Breast epithelium (tissue), 4 donors: ENCODE data around the gene FAM174C. TPM values are rescaled to one million over a fixed set of nuclear protein-coding genes. Genes with fewer than 3 reads are reported as not detected.

ENCODE experiments used
- DNase-seq, 2 donors: peaks; one replicate each; pipeline ENCODE4 v3.0.0-alpha.2; 2019; ENCODE audit warnings: low spot score in 2 of 2
- H3K27ac ChIP-seq, 2 donors: fragments of 200-600 bp; sonication (generic) in 1 of 2; one replicate each; pipeline ENCODE4 v1.5.1; 2016 to 2019; ENCODE audit warnings: mild to moderate bottlenecking in 1 of 2
- H3K27me3 ChIP-seq, 2 donors: fragments of 200-600 bp; sonication (generic) in 1 of 2; one replicate each; pipeline versions ENCODE4 v1.5.1 to v1.6.0; 2017 to 2019; ENCODE audit warnings: control low read depth in 1 of 2, mild to moderate bottlenecking in 1 of 2
- H3K36me3 ChIP-seq: fragments of 200-600 bp; one replicate; pipeline ENCODE4 v1.5.1; 2019
- H3K4me1 ChIP-seq, 2 donors: fragments of 200-600 bp; sonication (generic); one replicate each; pipeline ENCODE4 v1.5.1; 2016 to 2019; ENCODE audit warnings: control low read depth in 1 of 2
- H3K4me3 ChIP-seq, 3 donors: fragments of 200-600 bp; sonication (generic); 1 replicate in 2 of 3; 2 replicates in 1 of 3; pipeline ENCODE4 v1.5.1; 2016 to 2019; ENCODE audit warnings: mild to moderate bottlenecking in 3 of 3, moderate library complexity in 2 of 3
- H3K9me3 ChIP-seq, 2 donors: fragments of 200-600 bp; sonication (generic) in 1 of 2; one replicate each; pipeline ENCODE4 v1.5.1; 2016 to 2019; ENCODE audit warnings: control low read depth in 1 of 2
- POLR2A ChIP-seq: fragments of 450-650 bp; IDR thresholded peaks from one replicate; pipeline ENCODE4 v1.6.1; 2016; ENCODE audit warnings: antibody characterized with exemption, mild to moderate bottlenecking, moderate library complexity
- POLR2AphosphoS5 ChIP-seq, 3 donors: sonication (generic); formaldehyde crosslinking; IDR thresholded peaks; one replicate each; pipeline ENCODE4 v1.6.1; 2017; ENCODE audit warnings: antibody characterized with exemption in 3 of 3
- intact Hi-C: fragments of 100-400 bp; cut with DNase I; formaldehyde crosslinking; loops from one replicate; pipeline ENCODE4 v1.15.1; 2023; ENCODE audit warnings: low total_unique reads
- total RNA-seq, 3 donors: library from RNA; depleted of rRNA; stranded (reverse); fragments of >200 nt; gene quantifications; one replicate each; pipeline ENCODE4 v1.1.0, GENCODE V29; 2016
- TF ChIP-seq, protein P1 (sequence below), 3 donors: fragments of 450-650 bp; IDR thresholded peaks; one replicate each; pipeline ENCODE4 v1.5.1; 2016 to 2017; ENCODE audit warnings: antibody characterized with exemption in 3 of 3, mild to moderate bottlenecking in 3 of 3, moderate library complexity in 3 of 3

FAM174C gene
- total RNA-seq, 3 donors from 2014 or later: 43.9 to 60.6 (median 53.1) TPM

- Histone ChIP-seq H3K27ac (no peak overlapping the region), H3K4me3 (no peak overlapping the region), H3K36me3 (no peaks in the 10 kb centered on the region), H3K4me1 (peaks cover 17 to 19% of the 10 kb centered on the region in 2 donors), H3K27me3 (peaks cover 2 to 13% of the 10 kb centered on the region in 2 donors), H3K9me3 (no peaks in the 10 kb centered on the region)
- no peak for DNase-seq
- intact Hi-C loops: loop anchor here (10.0 kb wide), 2 partner anchors 126 to 166 kb away; partner anchors contain the start of genes DAZAP1 and GAMT
- no peak for TF ChIP-seq POLR2A
- TF ChIP-seq POLR2AphosphoS5 (IDR thresholded peaks at IDR 0.05): no peak
- TF ChIP-seq, protein P1, sequence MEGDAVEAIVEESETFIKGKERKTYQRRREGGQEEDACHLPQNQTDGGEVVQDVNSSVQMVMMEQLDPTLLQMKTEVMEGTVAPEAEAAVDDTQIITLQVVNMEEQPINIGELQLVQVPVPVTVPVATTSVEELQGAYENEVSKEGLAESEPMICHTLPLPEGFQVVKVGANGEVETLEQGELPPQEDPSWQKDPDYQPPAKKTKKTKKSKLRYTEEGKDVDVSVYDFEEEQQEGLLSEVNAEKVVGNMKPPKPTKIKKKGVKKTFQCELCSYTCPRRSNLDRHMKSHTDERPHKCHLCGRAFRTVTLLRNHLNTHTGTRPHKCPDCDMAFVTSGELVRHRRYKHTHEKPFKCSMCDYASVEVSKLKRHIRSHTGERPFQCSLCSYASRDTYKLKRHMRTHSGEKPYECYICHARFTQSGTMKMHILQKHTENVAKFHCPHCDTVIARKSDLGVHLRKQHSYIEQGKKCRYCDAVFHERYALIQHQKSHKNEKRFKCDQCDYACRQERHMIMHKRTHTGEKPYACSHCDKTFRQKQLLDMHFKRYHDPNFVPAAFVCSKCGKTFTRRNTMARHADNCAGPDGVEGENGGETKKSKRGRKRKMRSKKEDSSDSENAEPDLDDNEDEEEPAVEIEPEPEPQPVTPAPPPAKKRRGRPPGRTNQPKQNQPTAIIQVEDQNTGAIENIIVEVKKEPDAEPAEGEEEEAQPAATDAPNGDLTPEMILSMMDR (IDR thresholded peaks at IDR 0.05): no peak
Measured at GRCh38 chr19:1278713-1279660, 3.7 kb downstream of the FAM174C start.

DNA sequence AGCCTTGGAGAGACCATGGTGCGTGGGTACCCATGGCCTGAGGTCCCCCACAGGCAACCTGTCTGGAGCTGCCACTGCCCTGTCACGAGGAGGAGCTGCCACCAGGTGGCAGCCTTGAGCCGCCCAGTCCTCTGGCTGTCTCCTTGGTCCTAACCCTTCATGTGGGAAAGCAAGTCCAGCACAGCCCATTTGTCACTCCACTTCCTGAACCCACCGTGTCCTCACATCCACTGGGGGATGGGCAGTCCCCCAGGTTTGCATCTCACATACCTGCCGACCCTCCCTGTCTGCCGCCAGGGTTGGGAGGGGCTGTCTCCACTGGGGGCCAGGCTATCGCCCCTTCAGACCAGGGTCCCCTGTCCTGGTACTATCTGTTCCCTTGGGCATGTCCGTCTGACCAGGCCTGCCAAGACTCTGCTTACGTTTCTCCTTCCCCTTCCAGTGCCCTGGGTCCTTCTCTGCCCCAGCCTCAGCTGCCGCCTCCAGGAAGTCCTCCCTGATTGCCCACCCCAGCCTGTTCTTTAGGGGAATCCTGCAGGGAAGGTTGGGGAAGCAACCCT, 4.5 kb downstream of the FAM174C start:
- intact Hi-C loops: loop anchor here (10.0 kb wide), 2 partner anchors 125 to 165 kb away; partner anchors contain the start of genes DAZAP1 and GAMT
- H3K9me3 ChIP-seq: no peaks in the 10 kb centered on the region
- no peaks in the 10 kb centered on the region for H3K36me3 ChIP-seq
- H3K27ac ChIP-seq: no peak overlapping the region
- peaks cover 8 to 10% of the 10 kb centered on the region in 2 donors for H3K4me1 ChIP-seq
- no peak overlapping the region for H3K4me3 ChIP-seq
- peaks cover 3 to 21% of the 10 kb centered on the region in 2 donors for H3K27me3 ChIP-seq
- TF ChIP-seq, protein P1 (IDR thresholded peaks at IDR 0.05): peak; percentile 84 to 91 (median 88)
- no peak for TF ChIP-seq POLR2A
- peak in 1 of 3 donors; percentile 26 for TF ChIP-seq POLR2AphosphoS5 (IDR thresholded peaks at IDR 0.05)
- DNase-seq: peak; percentile 72 to 79

DNA sequence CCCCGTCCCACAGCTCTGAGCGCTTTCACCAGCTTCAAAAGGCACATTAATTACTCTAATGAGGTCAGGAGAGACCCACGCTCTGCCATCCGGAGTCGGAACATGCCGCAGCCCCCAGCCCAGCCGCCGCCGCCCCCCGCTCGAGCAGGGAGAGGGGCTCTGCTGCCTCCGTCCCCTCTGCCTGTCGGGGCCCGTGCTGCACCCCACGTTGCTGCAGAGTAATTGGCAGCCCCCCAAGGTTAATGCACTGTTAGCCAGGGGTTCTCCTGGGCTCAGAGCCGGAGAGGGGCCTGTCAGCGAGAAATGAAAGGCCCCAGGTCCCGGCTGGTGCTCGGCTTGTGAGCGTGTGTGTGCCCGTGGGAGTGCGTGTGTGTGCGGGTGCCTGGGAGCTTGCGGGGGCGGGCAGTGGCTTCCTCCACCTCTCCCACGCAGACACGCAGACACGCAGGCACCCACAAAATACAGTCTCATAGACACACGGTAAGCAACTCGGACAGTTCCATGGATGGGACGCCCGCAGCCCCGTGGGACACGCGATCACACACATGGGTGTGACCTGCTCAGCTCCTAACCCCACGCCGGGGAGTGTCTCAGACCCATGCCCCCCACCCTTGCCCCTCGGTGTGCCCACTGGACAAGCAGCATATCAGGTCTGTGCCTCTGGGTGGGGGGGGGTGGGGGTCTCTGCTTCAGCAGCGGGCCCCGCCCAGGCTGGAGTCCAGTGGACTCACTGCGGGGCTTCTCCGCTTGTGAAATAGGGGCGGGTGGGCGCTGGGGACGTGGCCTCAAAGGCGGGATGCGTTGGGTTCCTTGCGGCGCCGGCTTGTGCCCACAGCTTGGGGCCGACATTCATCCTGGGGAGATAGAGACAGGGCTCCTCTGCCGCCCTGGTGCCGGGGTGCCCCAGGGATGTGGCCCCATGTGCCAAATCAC, 5.6 kb downstream of the FAM174C start:
- H3K27me3 ChIP-seq: peaks cover 6 to 28% of the 10 kb centered on the region in 2 donors
- intact Hi-C loops: no loop called here
- TF ChIP-seq POLR2AphosphoS5 (IDR thresholded peaks at IDR 0.05) (no peak), POLR2A (no peak)
- TF ChIP-seq, protein P1 (IDR thresholded peaks at IDR 0.05): no peak
- H3K9me3 ChIP-seq: no peaks in the 10 kb centered on the region
- H3K4me1 ChIP-seq: peaks cover 5 to 8% of the 10 kb centered on the region in 2 donors
- H3K4me3 ChIP-seq: no peak overlapping the region
- DNase-seq: no peak
- no peaks in the 10 kb centered on the region for H3K36me3 ChIP-seq
- no peak overlapping the region for H3K27ac ChIP-seq

- Histone ChIP-seq H3K9me3 (no peaks in the 10 kb centered on the region), H3K4me1 (peaks cover 0 to 2% of the 10 kb centered on the region in 2 donors), H3K27me3 (peaks cover 6 to 33% of the 10 kb centered on the region in 2 donors), H3K4me3 (no peak overlapping the region), H3K27ac (no peak overlapping the region), H3K36me3 (no peaks in the 10 kb centered on the region)
- no peak for DNase-seq
- intact Hi-C loops: no loop called here
- TF ChIP-seq POLR2AphosphoS5 (IDR thresholded peaks at IDR 0.05) (no peak), POLR2A (no peak)
- TF ChIP-seq, protein P1 (IDR thresholded peaks at IDR 0.05): no peak
Measured at GRCh38 chr19:1281569-1282287, 6.4 kb downstream of the FAM174C start.
